OCI-LY7 (cell line): Measurements from ENCODE around the gene GTF2IRD1. TPM values are rescaled to one million over a fixed set of nuclear protein-coding genes. Genes with fewer than 3 reads are reported as not detected.

Source experiments
- BruUV-seq: library from RNA; stranded (reverse); fragments of 400-500 nt; replicated peaks from 2 replicates; lab custom pipeline; 2021; lab: Mats Ljungman, UMichigan
- CTCF ChIA-PET: fragments of 300-600 bp; sonication (Branson Sonifier 250); formaldehyde crosslinking; loops from one replicate; lab custom pipeline; 2022; ENCODE audit warnings: antibody characterized with exemption; ENCODE audit not compliant: unreplicated experiment; lab: Charles Lee
- POLR2A ChIA-PET: fragments of 300-600 bp; sonication (Branson Sonifier 250); formaldehyde crosslinking; loops from one replicate; lab custom pipeline; 2022; ENCODE audit warnings: antibody characterized with exemption; lab: Charles Lee
- DNase-seq: peaks from one replicate; pipeline ENCODE4 v3.0.0-alpha.2; 2015; ENCODE audit warnings: low spot score
- H2AFZ ChIP-seq: fragments of 200-600 bp; sonication (generic), shearing (Covaris generic); 2 replicates; pipeline ENCODE4 v1.6.1; 2014; ENCODE audit warnings: mild to moderate bottlenecking, antibody characterized with exemption, low read length, moderate library complexity
- H3K27ac ChIP-seq: fragments of 200-600 bp; sonication (generic); 2 replicates; pipeline ENCODE4 v1.5.1; 2014; ENCODE audit warnings: mixed run types, low read depth, mild to moderate bottlenecking, moderate library complexity, low read length, inconsistent platforms; ENCODE audit not compliant: poor library complexity, severe bottlenecking
- H3K36me3 ChIP-seq: fragments of 200-600 bp; sonication (generic); 2 replicates; pipeline ENCODE4 v1.6.1; 2014; ENCODE audit warnings: mild to moderate bottlenecking, antibody characterized with exemption, low read length, moderate library complexity, mixed read lengths; ENCODE audit not compliant: insufficient read depth
- H3K4me1 ChIP-seq: fragments of 200-600 bp; sonication (generic); 2 replicates; pipeline ENCODE4 v1.5.1; 2014; ENCODE audit warnings: mild to moderate bottlenecking, low read length; ENCODE audit not compliant: insufficient read depth, poor library complexity, severe bottlenecking
- H3K4me2 ChIP-seq: fragments of 200-600 bp; sonication (generic); 2 replicates; pipeline ENCODE4 v1.6.1; 2014; ENCODE audit warnings: mild to moderate bottlenecking, low read length
- H3K4me3 ChIP-seq: fragments of 200-600 bp; sonication (generic); 2 replicates; pipeline ENCODE4 v1.5.1; 2014; ENCODE audit warnings: mild to moderate bottlenecking, low read depth, low read length; ENCODE audit not compliant: poor library complexity, severe bottlenecking
- H3K79me2 ChIP-seq: fragments of 200-600 bp; sonication (generic); 2 replicates; pipeline ENCODE4 v1.6.1; 2016; ENCODE audit warnings: low read depth, mild to moderate bottlenecking, low read length, moderate library complexity, mixed read lengths; ENCODE audit not compliant: insufficient read depth
- H3K9me2 ChIP-seq: fragments of 200-600 bp; sonication (generic); 2 replicates; pipeline ENCODE4 v1.6.1; 2016; ENCODE audit warnings: mild to moderate bottlenecking, low read length, mixed read lengths; ENCODE audit not compliant: insufficient read depth
- H3K9me3 ChIP-seq: fragments of 200-600 bp; sonication (generic); 2 replicates; pipeline ENCODE4 v1.6.1; 2014; ENCODE audit warnings: mild to moderate bottlenecking, mixed run types, low read length, mixed read lengths
- H4K20me1 ChIP-seq: fragments of 200-600 bp; sonication (generic); 2 replicates; pipeline ENCODE4 v1.6.1; 2014; ENCODE audit warnings: mild to moderate bottlenecking, antibody characterized with exemption, low read length, moderate library complexity, mixed read lengths; ENCODE audit not compliant: insufficient read depth
- EZH2phosphoT487 ChIP-seq: fragments of 200-600 bp; sonication (generic); IDR thresholded peaks from 2 replicates; pipeline ENCODE4 v1.6.1; 2018; ENCODE audit warnings: low read depth, borderline replicate concordance, mild to moderate bottlenecking, mixed run types, antibody characterized with exemption, low read length, moderate library complexity, mixed read lengths
- intact Hi-C: fragments of 100-400 bp; cut with micrococcal nuclease; formaldehyde crosslinking; loops from one replicate; pipeline ENCODE4 v1.10.0; 2022; ENCODE audit not compliant: unreplicated experiment
- total RNA-seq, 2 experiments: library from RNA; depleted of rRNA in 1 of 2; stranded (reverse); fragments of >200 nt in 1 of 2; shearing (Covaris generic) in 1 of 2; gene quantifications; 2 replicates each; pipeline ENCODE4 v1.2.3, GENCODE V29; 2014 to 2022
- TF ChIP-seq, protein P1 (sequence below): fragments of 200-600 bp; sonication (generic); conservative IDR thresholded peaks from 2 replicates; pipeline ENCODE4 v1.5.1; 2014; ENCODE audit warnings: mild to moderate bottlenecking, antibody characterized with exemption, low read length, moderate library complexity, mixed read lengths

The GTF2IRD1 gene
- total RNA-seq, 2 experiments from 2014 or later = 4.4 to 34.3 TPM

DNA sequence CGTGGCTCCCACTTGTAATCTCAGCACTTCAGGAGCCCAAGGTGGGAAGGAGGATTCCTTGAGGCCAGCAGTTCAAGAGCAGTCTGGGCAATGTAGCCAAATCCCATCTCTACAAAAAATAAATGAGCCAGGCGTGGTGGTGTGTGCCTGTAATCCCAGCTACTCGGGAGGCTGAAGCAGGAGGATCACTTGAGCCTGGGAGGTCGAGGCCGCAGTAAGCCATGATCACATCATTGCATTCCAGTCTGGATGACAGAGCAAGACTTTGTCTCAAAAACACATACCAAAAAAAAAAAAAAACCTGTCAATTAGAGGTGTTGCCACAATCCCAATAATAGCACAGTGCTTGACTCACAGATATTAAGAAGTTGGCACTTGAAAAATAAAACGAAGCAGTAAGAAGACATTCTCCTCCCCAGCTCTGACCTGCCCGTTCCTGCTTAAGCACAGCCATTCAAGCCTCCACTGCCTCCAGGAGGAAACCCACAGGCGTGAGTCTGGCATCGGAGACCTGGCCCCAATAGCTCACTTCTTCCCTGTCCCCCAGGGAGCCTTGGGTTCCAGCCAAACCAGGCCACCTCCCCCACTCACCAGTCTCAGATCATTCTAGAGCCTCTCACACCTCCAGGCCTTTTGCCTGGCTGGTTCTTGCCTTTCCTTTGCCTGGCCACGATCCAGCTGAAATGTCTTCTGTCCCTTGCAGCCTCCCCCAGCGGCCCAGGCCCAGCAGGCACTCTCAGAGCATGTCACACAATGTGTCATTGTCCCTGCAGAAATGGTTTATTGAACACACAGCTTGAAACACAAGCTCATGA lies 158.5 kb downstream of the GTF2IRD1 start:
- no peak overlapping the region for H3K4me2 ChIP-seq
- H3K79me2 ChIP-seq = no peaks in the 10 kb centered on the region
- no peaks in the 10 kb centered on the region for H4K20me1 ChIP-seq
- H3K9me2 ChIP-seq = no peaks in the 10 kb centered on the region
- peaks cover 16% of the 10 kb centered on the region for H3K4me1 ChIP-seq
- no peaks in the 10 kb centered on the region for H3K9me3 ChIP-seq
- POLR2A ChIA-PET = interaction anchor here (1.1 kb wide), 1 partner anchor 12 kb away, joined by 3 read pairs; no protein-coding TSS in a partner anchor
- no peak overlapping the region for H2AFZ ChIP-seq
- CTCF ChIA-PET = no interaction called here
- H3K4me3 ChIP-seq = no peak overlapping the region
- DNase-seq = no peak
- no peak overlapping the region for H3K27ac ChIP-seq
- no peaks in the 10 kb centered on the region for H3K36me3 ChIP-seq
- no TSS peak for BruUV-seq
- intact Hi-C loops = loop anchor here (10.0 kb wide), 1 partner anchor 103 kb away; no protein-coding TSS in a partner anchor
- TF ChIP-seq, protein P1, sequence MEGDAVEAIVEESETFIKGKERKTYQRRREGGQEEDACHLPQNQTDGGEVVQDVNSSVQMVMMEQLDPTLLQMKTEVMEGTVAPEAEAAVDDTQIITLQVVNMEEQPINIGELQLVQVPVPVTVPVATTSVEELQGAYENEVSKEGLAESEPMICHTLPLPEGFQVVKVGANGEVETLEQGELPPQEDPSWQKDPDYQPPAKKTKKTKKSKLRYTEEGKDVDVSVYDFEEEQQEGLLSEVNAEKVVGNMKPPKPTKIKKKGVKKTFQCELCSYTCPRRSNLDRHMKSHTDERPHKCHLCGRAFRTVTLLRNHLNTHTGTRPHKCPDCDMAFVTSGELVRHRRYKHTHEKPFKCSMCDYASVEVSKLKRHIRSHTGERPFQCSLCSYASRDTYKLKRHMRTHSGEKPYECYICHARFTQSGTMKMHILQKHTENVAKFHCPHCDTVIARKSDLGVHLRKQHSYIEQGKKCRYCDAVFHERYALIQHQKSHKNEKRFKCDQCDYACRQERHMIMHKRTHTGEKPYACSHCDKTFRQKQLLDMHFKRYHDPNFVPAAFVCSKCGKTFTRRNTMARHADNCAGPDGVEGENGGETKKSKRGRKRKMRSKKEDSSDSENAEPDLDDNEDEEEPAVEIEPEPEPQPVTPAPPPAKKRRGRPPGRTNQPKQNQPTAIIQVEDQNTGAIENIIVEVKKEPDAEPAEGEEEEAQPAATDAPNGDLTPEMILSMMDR = no peak
- no peak for TF ChIP-seq EZH2phosphoT487

GRCh38 chr7:74615933-74616780 lies 162.5 kb downstream of the GTF2IRD1 start:
- Histone ChIP-seq H3K4me1 (peaks cover 33% of the 10 kb centered on the region), H3K79me2 (no peaks in the 10 kb centered on the region), H3K4me3 (no peak overlapping the region), H3K4me2 (peak overlapping the region; percentile 48), H3K27ac (no peak overlapping the region), H3K9me2 (no peaks in the 10 kb centered on the region), H2AFZ (peak overlapping the region; percentile 74), H3K36me3 (no peaks in the 10 kb centered on the region), H4K20me1 (no peaks in the 10 kb centered on the region), H3K9me3 (no peaks in the 10 kb centered on the region)
- no peak for TF ChIP-seq EZH2phosphoT487
- TF ChIP-seq, protein P1 = peak; percentile 74
- BruUV-seq = no TSS peak
- intact Hi-C loops = loop anchor here (10.0 kb wide), 1 partner anchor 99 kb away; no protein-coding TSS in a partner anchor
- DNase-seq = peak; percentile 52
- POLR2A ChIA-PET = interaction anchor here (0.6 to 1.2 kb wide), 4 partner anchors 16 to 678 kb away, joined by 3 to 6 read pairs (median 4); no protein-coding TSS in a partner anchor
- CTCF ChIA-PET = interaction anchor here (0.6 to 0.7 kb wide), 2 partner anchors 43 to 51 kb away, joined by 3 read pairs; no protein-coding TSS in a partner anchor
